Activated effector memory CD4-positive, alpha-beta T cell treated with Interleukin-2 at 50 U/mL for 16 hours (primary cell): ENCODE results near the gene CD48.

Experiments
- DNase-seq: peaks from one replicate; pipeline ENCODE4 v3.0.0-alpha.2; 2020

The CD48 gene

DNA sequence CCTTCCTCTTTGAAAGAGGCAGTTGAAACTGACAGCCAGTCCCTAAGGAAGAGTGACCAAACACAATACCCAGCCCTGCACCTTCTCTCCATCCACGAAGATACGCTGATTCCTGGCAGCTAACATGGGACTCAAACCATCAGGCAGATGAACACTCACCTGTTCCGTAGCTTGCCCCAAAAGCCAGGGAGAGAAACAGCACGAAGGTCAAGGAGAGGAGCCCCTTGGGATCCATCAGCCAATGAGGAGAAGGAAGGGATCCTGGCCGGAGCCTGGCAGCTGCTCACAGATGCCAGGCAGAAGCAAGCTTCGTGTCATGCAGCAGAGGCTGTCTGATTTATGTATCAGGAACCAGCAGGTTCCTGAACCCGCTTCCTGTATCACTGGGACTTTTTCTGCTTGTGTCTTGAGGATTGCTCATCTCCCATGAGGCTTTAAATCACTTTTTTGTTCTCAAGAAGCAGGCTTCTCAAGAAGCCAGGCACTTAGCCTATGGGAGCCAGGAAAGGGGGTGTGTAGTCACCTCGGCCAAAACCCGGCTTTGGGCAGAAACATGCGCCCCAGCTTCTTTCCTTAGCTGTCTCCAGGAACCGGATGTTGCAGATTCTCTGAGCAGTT is 64.8 kb downstream of the CD48 start, which contains the start of gene SLAMF1:
Gene SLAMF1 (minus strand): TSS at position 334 of the 618 bp plus-strand sequence. CDS start 99 bp downstream, at position 235.
- DNase-seq, result no peak

DNA sequence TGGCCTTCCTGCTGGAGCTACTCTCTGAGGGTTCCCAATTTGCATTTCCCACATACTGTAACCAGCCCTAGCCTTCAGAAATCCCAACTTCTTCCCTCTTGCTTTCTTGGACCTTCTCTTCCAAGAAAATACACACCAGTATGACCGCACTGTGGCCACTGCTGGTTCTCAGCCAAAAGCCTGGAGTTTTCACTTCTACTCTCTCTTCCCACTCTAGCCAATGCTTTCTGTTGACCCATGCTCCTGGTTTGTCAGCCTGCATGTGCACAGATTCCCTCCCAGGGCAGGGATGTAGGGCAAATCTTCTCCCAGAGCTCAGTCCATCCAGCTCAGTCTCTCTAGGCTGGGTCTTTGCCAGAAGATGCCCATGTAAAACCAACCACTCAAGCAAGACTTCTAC is 65.4 kb downstream of the CD48 start:
- DNase-seq, result no peak

DNA sequence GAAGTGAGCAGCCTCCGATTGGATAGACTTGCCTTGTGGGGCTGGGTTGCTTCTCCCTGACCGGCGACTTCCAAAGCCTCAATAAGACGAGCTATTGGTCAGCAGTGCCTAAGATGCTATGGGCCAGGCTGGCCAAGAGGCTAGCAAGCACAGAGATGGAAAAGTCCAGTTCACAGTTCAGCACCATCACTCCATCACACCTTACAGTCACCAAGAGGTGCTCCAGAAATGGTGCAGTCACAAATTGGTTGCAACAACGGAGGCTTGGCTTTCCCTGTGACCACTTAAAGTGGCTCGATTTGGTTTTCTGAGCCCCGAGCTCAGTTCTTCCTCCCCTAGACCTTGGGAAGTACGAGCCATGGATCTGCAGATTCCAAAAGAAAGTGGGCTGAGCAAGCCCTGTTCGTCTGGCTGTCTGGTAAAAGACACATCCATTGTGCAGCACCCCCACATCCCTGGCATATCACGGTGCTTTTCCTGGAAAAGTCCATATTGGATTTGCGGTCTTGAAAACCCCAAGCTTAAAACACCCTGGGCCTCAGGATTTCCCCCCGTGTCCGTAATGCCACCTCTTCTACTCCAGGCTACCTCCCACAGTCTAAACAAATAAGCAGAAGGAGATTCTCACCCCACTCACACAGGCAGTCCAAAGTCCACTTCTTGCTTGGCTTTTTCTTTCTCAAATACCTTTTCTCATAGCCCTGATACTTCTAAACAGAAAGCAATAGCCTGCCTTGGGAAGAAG is 66.1 kb downstream of the CD48 start:
- no peak for DNase-seq

DNA sequence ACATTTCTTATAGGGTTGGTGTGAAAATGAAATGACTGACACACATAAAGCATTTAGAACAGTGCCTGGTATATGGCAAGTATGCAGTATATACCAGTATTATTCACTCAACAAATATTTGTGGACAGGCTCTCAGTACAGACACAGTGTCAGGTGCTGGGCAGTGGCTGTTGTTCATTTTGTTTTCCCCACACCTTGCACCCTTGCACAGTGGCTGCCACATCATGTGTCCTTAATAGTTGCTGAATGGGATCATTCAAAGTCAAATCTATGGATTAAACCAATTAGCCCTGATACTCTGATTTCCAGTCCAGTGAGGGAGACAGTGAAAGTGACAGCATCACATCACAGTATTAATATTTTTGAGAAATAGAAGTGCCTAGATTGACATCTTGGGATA is 67.2 kb downstream of the CD48 start:
- DNase-seq, result no peak

DNA sequence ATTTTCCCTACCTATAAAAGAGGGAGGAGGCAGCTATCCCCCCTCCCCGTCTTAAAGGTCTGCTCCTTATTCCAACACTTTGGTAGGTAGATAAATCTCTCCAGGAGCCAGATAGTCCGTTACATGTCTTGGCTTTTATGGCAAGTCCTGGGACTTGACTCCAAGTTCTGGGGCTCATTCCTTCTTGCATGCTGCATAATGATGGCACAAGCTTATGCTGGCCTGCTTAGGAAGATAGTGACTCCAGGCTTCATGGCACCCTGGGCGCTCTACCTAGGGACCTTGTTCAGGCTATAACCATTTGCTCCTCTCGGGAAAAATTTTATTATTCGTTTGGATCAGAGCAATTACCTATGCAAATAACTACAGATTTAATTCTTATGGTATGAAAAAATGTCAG is 68.5 kb downstream of the CD48 start:
- DNase-seq, result no peak

DNA sequence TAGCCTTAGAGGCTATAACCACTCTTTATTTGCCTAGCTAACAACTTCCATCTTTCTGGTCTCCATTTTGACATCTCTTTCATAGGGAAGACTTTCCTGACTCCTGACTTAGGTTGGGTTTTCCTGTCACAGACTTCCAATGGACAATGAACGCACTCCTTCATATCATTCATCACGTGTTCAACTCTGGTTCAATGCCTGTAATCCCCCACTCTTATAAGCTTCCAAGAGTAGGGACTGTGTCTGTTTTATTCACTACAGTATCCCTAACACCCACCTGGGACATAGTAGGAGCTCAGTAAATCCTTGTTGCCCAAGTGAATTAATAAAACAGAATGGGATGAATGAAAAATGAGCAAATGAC is 69.4 kb downstream of the CD48 start:
- DNase-seq, result no peak

DNA sequence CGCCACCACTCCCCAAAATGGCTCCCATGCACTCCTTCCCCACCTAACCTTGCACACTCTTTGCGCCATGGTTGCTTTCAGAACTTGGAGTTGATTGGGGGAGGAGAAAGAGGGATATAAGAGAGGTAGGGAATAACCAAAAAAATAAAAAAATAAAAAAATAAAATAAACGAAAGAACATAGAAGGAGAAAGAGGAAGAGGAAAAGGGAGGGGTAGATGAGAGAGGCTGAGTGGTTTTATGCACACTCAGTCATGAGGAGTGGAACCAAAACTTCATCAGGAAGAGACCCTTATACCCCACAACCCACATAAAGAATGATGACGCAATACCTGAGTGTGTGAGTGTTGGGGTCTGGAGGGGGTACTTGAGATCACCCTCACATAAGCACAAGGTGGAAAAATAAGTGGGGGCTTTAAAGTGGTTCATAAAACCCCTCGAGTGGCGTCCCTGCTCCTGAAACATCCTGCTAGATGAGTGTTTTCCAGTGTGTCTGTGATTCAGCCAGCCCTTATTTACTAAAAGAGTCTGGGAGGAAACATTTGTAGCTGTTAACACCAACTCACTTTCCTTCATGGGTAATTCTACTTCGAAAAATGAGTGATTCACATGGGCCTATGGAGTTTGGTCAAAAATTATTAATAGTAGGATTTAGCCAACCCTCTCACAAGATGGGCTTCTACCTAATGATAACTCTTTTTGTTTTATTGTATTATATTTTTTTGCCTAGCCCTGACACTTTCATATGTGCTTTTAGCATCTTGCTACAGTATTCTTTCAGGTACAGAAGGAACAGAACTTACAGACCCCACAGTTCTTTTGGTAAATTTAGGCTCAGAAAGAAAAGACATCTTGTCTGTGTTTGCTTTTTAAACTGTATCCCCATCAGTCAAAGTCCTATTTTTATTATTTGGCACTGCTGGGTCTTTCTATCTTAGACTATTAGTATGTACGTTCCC is 70.0 kb downstream of the CD48 start:
- no peak for DNase-seq

DNA sequence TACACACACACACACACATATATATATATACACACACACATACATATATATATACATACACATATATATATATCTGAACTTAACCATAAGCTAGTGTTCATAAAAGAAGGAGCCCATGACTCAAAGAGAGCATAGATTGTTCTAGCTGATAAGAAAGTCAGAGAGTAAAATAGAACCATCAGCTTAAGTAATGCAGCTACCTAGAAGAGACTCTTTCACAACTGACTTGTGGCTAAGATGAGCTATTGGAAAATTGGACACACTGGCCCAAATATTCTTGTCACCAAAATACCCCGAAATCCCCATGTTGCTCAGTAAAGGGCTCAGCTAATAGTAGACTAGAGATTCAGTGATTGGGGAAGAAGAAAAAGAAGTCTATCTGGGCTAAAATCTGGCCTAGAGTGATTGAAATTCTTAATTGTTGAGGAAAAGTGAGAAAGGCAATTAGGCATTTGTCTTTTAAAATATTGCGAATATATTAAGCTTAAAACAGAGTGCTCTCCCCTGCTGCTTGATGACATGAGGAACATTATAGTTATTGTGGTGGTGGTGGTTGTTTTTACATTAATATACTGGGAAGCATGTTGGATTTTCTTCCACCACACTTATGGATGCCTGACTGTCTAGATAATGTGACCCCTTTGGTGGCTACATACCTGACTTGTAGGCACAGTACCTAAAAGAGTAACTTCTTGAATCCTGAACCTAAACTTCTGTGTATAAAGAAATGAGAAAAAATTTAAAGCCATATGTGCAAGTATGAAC is 71.1 kb downstream of the CD48 start:
- DNase-seq, result no peak

DNA sequence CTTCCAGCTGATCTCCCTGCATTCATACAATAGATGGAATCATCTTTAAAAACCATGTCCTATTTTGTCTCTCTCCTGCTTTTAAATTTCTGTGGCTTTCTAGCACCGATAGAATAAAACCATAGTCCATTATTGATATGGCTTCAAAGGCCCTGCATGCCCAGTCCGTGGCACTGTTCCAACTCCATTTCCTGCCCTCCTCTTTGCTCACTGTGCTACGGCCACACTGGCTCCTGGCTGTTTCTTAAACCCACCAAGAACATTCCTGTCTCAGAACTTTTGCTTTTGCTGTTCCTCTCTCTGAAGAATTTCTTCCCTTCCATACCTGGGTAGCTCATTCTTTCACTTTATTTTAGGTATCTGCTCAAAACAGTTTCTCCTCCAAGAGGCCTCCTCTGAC is 72.0 kb downstream of the CD48 start:
- DNase-seq, result no peak

DNA sequence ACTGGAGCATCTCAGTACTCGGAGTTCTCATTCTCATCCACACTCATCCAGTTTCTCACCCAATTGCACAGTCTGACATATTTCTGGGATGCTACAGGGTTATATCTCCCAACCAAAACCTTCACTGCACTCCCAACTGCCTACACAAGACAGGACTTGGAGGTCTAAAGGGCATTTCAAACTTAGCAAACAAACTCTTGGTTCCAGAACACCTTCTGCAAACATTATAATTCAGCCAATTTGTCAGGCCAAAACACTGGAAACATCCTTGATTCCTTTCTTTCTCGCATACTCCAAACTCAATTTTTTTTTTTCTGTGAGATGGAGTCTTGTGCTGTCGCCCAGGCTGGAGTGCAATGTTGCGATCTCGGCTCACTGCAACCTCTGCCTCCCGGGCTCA is 72.7 kb downstream of the CD48 start:
- no peak for DNase-seq

DNA sequence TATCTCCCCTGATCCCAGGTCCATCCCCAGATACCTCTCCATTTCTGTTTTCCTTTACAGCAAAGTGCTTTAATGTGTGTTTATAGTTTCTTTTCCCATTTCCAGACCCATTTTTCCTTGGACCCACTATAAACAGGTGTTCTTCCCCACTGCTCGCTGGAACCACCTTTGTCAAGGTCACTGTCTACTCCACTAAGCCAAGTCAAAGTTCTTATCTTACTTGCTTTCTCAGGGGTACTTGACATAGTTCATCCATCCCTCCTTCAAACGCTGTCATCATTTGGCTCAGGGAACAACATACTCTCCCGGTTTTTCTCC is 73.1 kb downstream of the CD48 start:
- DNase-seq, result no peak

DNA sequence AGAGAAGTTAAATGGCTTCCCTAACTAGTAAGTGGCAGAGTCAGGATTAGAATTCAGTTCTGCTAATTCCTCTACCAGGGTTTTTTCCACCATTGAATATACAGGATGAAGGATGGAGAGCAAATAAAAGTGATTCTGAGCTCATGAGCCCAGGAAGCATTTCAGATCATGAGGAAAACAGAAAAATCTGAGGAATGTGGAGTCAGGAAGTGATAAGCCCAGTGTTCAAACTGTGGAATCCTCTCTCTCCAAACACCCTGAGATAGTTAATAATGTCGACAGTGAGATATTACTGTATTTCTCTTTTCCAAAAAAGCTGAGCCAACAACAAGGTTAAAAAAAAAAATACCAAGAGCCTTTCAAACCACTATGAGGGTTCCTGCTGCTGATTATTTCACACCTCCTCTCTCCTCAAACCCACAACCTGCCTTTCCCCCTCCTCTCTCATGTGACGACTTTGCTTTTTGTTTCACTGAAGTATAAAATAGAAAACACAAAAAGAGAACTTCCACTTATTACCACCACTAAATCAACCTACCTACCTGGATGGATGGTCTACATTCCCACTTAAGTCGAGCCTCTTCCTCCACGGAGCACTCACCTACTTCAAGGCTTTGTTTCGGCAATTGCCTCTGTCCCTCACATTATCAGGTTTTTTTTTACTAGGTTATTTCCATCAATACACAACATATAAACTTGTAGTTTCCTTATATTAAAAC is 73.6 kb downstream of the CD48 start:
- no peak for DNase-seq

DNA sequence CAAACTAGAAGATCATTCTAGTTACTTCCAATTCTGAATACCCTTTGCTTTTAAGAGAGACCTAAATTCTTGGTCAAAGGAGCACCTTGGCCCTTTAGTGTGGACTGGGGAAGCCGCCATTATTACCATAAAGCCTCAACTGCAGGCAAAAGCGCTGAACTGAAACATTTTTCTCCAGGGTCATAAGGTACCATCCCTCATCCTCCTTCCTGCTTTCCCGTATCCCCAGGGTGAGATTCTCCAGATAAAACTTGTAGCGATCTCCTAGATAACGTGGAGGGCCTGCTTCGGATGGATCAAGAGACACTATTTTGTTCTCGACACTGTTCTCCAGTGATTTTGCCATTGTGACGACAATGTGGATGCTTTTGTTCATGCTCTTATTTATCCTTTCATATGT is 74.6 kb downstream of the CD48 start:
- DNase-seq, result no peak

DNA sequence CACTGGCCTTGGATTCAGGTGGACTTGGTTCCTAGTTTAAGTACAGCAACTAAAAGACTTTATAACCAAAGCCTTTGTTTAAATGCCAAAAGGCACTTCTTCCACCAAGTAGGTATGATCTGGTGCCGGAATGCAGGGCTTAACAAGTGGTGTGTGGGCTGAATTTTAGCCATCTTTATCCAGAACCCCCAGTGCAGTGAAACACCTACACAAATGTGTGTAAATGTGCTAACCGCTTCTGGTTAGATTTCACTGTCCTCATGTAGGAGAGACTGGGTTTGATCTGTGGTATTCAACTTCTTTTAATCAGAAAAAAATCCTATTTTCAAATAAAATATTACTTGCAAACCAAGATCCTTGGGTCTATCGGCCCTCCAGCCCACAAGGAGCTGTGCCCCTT is 75.1 kb downstream of the CD48 start:
- DNase-seq, result no peak

DNA sequence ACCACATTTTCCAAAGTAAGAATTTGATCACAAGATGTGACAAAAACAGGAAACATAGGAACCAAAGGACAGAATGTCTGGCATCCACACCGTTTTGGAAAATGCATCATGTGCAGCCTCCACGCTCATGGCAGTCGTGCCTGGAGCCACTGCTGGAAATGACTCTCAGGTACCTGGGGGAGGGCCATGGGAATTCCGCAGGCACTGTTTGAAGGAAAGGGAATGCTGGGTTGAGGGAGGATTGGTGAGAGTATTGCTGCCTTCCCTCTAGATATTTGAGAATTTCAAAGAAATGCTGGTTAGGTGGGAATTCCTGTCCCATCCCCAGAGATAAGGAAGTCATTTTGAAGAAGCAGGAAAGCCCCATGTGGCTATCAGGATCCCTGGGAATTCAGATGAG is 75.5 kb downstream of the CD48 start:
- no peak for DNase-seq

DNA sequence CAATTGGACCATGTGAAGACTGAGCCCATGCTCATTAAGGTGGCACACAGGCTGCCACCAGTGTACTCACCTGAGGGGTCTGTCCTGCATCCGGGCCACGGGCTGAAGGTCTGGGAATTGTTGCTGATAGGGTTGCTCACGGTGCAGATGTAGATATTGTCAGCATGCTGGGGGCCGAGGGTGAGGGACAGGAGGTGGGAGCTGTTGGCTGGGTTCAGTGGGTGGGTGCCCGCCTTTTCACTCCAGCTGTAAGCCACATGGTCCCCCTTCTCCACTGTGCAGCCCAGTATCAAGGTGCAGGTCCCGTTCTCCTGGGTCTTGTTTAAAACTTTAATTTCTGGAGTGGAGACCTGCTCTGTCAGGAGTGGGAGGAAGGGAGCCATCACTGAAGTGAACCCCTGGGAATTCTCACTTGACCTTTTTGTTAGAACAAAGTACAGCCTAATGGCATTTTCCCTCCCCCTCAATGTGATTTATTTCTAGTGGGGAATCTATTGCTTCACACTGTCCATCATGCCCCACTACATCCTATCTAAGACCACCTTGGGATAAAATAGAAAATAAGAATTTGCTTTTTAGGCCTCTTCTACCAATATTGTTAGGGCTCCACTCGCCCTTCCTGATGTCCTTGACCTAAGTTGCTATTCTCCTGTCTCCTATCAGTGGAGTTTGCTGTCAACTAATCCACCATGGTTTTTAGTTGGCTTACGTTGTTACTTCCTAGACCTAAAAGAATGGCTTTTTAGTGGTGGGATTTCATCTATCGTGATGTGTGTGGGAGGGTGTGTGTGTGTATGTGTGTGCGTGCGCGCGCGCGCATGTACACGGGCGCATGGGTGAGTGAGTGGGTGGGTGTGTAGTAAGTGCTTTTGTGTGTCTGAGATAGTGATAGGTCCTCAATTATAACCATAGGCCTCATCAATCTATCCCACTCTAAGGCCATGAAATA is 76.8 kb downstream of the CD48 start:
- no peak for DNase-seq

DNA sequence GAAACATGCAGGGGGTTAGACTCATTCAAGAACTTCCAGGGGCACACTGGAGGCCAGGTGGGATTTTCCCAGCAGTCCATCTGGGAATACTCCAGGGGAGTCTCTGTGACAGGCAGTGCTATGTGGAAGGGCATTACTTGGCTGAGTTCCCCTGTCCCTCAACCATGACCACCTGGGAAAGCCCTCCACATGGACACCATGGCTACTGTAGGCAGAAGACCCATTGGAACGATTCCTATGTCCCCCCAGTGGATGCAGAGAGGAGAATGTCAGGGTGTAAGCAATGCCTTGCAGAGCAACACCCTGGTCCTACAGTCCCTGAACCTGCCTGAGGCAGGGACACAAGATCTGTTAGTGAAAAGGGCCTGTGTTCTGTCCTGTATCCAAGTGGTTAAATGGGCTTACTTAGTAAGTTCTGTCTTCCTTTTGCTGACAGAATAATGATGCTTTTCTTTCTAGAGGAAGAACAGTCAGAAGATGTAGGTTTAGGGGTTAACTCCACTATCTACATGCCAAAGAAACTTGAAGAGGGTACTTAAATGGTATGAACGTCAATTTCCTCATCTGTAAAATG is 78.2 kb downstream of the CD48 start:
- DNase-seq, result no peak

DNA sequence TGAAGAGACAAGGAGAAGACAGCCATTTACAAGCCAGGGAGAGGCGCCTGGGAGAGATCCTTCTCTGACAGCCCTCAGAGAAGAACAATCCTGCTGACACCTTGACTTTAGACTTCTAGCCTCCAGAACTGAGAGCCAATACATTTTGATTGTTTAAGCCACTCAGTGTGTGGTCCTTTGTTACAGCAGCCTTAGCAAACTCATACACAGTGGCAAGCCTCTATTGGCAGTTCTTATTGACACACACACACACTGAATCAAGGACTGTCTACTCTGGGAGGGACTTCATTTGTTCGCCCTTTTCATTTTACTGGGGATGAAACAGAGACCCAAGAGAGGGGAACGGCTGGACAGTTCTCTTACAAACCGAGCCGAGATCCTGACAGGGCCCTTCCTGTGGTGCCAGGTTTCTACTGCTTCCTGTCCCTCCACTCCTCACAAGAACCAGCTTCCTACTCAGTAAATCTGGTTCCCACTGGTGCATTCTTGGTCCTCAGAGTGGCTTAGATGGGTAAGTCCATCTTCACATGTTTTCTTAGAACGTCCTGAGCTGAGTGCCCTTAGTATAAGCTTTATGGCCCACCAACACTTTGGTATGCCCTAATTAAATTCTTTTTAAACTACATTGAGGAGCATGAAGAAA is 79.5 kb downstream of the CD48 start:
- DNase-seq, result no peak

DNA sequence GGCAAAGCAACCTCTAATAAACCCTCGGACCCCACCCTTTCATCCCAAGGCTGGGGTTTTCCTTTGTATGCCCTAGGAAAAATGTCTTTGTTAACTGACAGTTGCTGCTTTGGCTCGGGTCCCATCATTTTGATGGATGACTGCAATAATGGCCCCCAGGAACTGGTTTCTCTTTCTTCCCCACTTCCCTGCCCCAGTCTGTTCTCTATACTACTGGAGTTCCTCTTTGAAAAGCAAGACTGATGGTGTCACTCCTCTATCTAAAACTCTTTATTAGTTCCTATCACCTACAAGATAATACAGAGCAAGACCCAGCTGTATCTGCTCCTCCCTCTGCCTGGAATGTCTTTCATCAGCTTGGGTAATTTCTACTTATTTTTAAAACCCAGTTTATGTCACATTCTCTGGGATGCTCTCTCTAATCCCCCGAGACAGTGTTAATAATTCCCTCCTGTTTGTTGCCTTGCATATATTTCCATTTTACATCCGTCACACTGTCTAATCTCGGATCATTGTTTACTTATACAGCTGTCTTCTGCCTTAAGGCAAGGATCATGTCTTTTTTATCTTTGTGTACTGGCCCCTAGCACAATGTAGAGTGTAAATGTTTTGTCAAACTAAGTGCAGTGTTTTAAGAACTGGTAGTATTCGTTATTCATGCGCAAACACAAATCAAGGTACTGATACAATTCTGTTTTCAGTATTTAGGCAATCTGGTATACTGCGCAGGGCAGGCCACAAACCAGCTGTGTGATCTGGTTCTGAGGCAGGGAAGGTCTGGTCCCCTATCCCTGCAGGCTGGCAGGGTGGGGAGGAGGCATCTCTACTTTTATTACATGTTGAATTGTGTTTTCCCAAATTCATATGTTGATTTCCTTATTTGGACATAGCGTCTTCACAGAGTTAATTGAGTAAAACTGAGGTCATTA is 80.8 kb downstream of the CD48 start:
- DNase-seq, result no peak
